GM18526 (cell line): Measurements from ENCODE around the gene RAB39A.
A peak's percentile ranks its signal among the peaks of the same experiment; 100 is the strongest.

Experiments
- POLR2A ChIP-seq: IDR thresholded peaks from 3 replicates; pipeline ENCODE4 v1.6.1; 2011; ENCODE audit not compliant: insufficient read length; ENCODE audit errors: extremely low read depth

Gene RAB39A

GRCh38 chr11:107928046-107928766, at the start of gene RAB39A:
RAB39A (plus strand) TSS chr11:107928448; CDS start chr11:107928569, 121 bp downstream.
- no peak for TF ChIP-seq POLR2A

GRCh38 chr11:107882095-107882820, 46.0 kb upstream of the RAB39A start:
- no peak for TF ChIP-seq POLR2A

GRCh38 chr11:107898270-107898669, 30.0 kb upstream of the RAB39A start:
- TF ChIP-seq POLR2A, result no peak

- TF ChIP-seq POLR2A, result no peak
These were observed 20.0 kb upstream of the RAB39A start for GRCh38 chr11:107908211-107908610.

- TF ChIP-seq POLR2A, result no peak
These were observed 13.0 kb upstream of the RAB39A start for GRCh38 chr11:107915229-107915628.

GRCh38 chr11:107916671-107917241, 11.5 kb upstream of the RAB39A start:
- no peak for TF ChIP-seq POLR2A

- no peak for TF ChIP-seq POLR2A
These were observed 6.3 kb upstream of the RAB39A start for GRCh38 chr11:107921997-107922396.

GRCh38 chr11:107924306-107924705, 3.9 kb upstream of the RAB39A start:
- TF ChIP-seq POLR2A, result no peak

- no peak for TF ChIP-seq POLR2A
These were observed 689 bp upstream of the RAB39A start for GRCh38 chr11:107927559-107927958.

- peak; percentile 16 for TF ChIP-seq POLR2A
These were observed 689 bp downstream of the RAB39A start for GRCh38 chr11:107928767-107929507.

GRCh38 chr11:107929611-107930200, 1.5 kb downstream of the RAB39A start:
- no peak for TF ChIP-seq POLR2A

GRCh38 chr11:107931206-107931605, 3.0 kb downstream of the RAB39A start:
- no peak for TF ChIP-seq POLR2A

GRCh38 chr11:107947904-107948303, 19.7 kb downstream of the RAB39A start:
- TF ChIP-seq POLR2A, result no peak

GRCh38 chr11:107951155-107951554, 22.9 kb downstream of the RAB39A start:
- TF ChIP-seq POLR2A, result no peak

GRCh38 chr11:107953446-107953845, 25.2 kb downstream of the RAB39A start:
- no peak for TF ChIP-seq POLR2A
